HepG2 (cell line): ENCODE measurements around the gene DNAJC5. TPM values are rescaled to one million over a fixed set of nuclear protein-coding genes. Genes with fewer than 3 reads are reported as not detected.

Experiments
- ATF5 ChIP-seq: sonication (generic); formaldehyde crosslinking; IDR thresholded peaks from 2 replicates; pipeline ENCODE4 v1.4.0; 2020; ENCODE audit warnings: mild to moderate bottlenecking, low read depth, missing genetic modification reagents
- BRCA1 ChIP-seq: sonication (generic); formaldehyde crosslinking; IDR thresholded peaks from 2 replicates; pipeline ENCODE4 v1.4.0; 2020; ENCODE audit warnings: missing genetic modification reagents
- CBFB ChIP-seq: sonication (generic); formaldehyde crosslinking; IDR thresholded peaks from 2 replicates; pipeline ENCODE4 v1.4.0; 2020; ENCODE audit warnings: missing genetic modification reagents
- CBX5 ChIP-seq: sonication (generic); formaldehyde crosslinking; IDR thresholded peaks from 2 replicates; pipeline ENCODE4 v1.4.0; 2020; ENCODE audit warnings: missing genetic modification reagents, borderline replicate concordance
- CTCF ChIP-seq: sonication (generic); formaldehyde crosslinking; IDR thresholded peaks from 2 replicates; pipeline ENCODE4 v1.5.0; 2020; ENCODE audit warnings: mild to moderate bottlenecking, missing genetic modification reagents, moderate library complexity
- FOXK1 ChIP-seq: sonication (generic); formaldehyde crosslinking; IDR thresholded peaks from 2 replicates; pipeline ENCODE4 v1.4.0; 2020; ENCODE audit warnings: low read depth, missing genetic modification reagents, borderline replicate concordance
- GATA4 ChIP-seq: sonication (generic); IDR thresholded peaks from 2 replicates; pipeline ENCODE4 v1.6.1; 2016; ENCODE audit warnings: antibody characterized with exemption, low read depth, borderline replicate concordance
- GFI1 ChIP-seq: sonication (generic); formaldehyde crosslinking; IDR thresholded peaks from 2 replicates; pipeline ENCODE4 v1.5.0; 2020; ENCODE audit warnings: missing genetic modification reagents, mild to moderate bottlenecking, borderline replicate concordance
- HNF1B ChIP-seq: sonication (generic); formaldehyde crosslinking; IDR thresholded peaks from 2 replicates; pipeline ENCODE4 v1.5.1; 2020; ENCODE audit warnings: mild to moderate bottlenecking, moderate library complexity, missing genetic modification reagents
- ISX ChIP-seq: sonication (generic); formaldehyde crosslinking; conservative IDR thresholded peaks from 2 replicates; pipeline ENCODE4 v1.5.0; 2020; ENCODE audit warnings: missing genetic modification reagents
- JDP2 ChIP-seq: sonication (generic); formaldehyde crosslinking; IDR thresholded peaks from 2 replicates; pipeline ENCODE4 v1.8.1; 2022; ENCODE audit warnings: missing genetic modification reagents, borderline replicate concordance
- MLLT10 ChIP-seq: sonication (generic); formaldehyde crosslinking; IDR thresholded peaks from 2 replicates; pipeline ENCODE4 v1.4.0; 2020; ENCODE audit warnings: missing genetic modification reagents
- MYC ChIP-seq: sonication (generic); formaldehyde crosslinking; IDR thresholded peaks from 2 replicates; pipeline ENCODE4 v1.9.0; 2021; ENCODE audit warnings: missing genetic modification reagents, borderline replicate concordance
- PAXIP1 ChIP-seq: sonication (generic); formaldehyde crosslinking; conservative IDR thresholded peaks from 2 replicates; pipeline ENCODE4 v1.4.0; 2020; ENCODE audit warnings: mild to moderate bottlenecking, missing genetic modification reagents, moderate library complexity
- XRCC5 ChIP-seq: fragments of 200-400 bp; formaldehyde crosslinking; optimal IDR thresholded peaks from 2 replicates; pipeline ENCODE3; 2017; ENCODE audit warnings: mild to moderate bottlenecking, low read length
- ZNF230 ChIP-seq: sonication (generic); formaldehyde crosslinking; IDR thresholded peaks from 2 replicates; pipeline ENCODE4 v1.4.0; 2020; ENCODE audit warnings: mild to moderate bottlenecking, missing genetic modification reagents
- ZNF740 ChIP-seq: sonication (generic); formaldehyde crosslinking; IDR thresholded peaks from 2 replicates; pipeline ENCODE4 v1.4.0; 2020; ENCODE audit warnings: missing genetic modification reagents
- ZSCAN20 ChIP-seq: sonication (generic); formaldehyde crosslinking; IDR thresholded peaks from 2 replicates; pipeline ENCODE4 v1.4.0; 2020; ENCODE audit warnings: missing genetic modification reagents, mild to moderate bottlenecking, borderline replicate concordance
- polyA plus RNA-seq, 8 experiments: library from polyadenylated mRNA; depleted of rRNA in 3 of 8; stranded (reverse) in 7 of 8; unstranded in 1 of 8; fragments of >200 nt; fragmentation: Illumina TruSeq in 4 of 8; extraction: Trizol in 4 of 8; gene quantifications; 2 replicates each; pipeline versions ENCODE4 v1.2.1 to v1.2.3, GENCODE V29; 2011 to 2016; ENCODE audit warnings: low read depth in 4 of 8, missing spikeins in 1 of 8, mixed read lengths in 1 of 8; ENCODE audit not compliant: insufficient read depth in 1 of 8
- total RNA-seq, 5 experiments: library from RNA; depleted of rRNA; stranded (reverse); fragments of >200 nt; fragmentation: Illumina TruSeq; extraction: Trizol; gene quantifications; 2 replicates each; pipeline ENCODE4 v1.2.3, GENCODE V29; 2016; ENCODE audit warnings: low read depth in 1 of 5
- TF ChIP-seq, protein P1 (sequence below): sonication (generic); formaldehyde crosslinking; IDR thresholded peaks from 2 replicates; pipeline ENCODE4 v1.8.0; 2022; ENCODE audit warnings: mild to moderate bottlenecking, missing genetic modification reagents, moderate library complexity

Gene DNAJC5
- total and polyA plus RNA-seq, 2 of the 13 experiments (the other 11 are each of a cell fraction or from before 2014, with no cell fraction given) = 42.8 to 64.5 TPM

GRCh38 chr20:63854069-63854765 is 40.7 kb upstream of the DNAJC5 start (continued):
- peak; percentile 89; the same call in 1 of the 2 replicates for TF ChIP-seq CBFB
- peak; percentile 44; the same call in 1 of the 2 replicates for TF ChIP-seq PAXIP1
- TF ChIP-seq CTCF = 0 out of 2 replicates have a peak, but pooled peaks have one; percentile 30
- no peak for TF ChIP-seq GFI1 (CRISPR knock-in tag)
- peak; percentile 13 for TF ChIP-seq XRCC5
- TF ChIP-seq, protein P1, sequence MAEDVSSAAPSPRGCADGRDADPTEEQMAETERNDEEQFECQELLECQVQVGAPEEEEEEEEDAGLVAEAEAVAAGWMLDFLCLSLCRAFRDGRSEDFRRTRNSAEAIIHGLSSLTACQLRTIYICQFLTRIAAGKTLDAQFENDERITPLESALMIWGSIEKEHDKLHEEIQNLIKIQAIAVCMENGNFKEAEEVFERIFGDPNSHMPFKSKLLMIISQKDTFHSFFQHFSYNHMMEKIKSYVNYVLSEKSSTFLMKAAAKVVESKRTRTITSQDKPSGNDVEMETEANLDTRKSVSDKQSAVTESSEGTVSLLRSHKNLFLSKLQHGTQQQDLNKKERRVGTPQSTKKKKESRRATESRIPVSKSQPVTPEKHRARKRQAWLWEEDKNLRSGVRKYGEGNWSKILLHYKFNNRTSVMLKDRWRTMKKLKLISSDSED = peak; percentile 70; the same call in 1 of the 2 replicates
- no peak for TF ChIP-seq JDP2 (CRISPR knock-in tag)
- TF ChIP-seq MYC (CRISPR knock-in tag) = peak; percentile 59
- peak; percentile 21; the same call in 1 of the 2 replicates for TF ChIP-seq GATA4
- TF ChIP-seq ATF5 (CRISPR knock-in tag) = 0 out of 2 replicates have a peak, but pooled peaks have one; percentile 73
- TF ChIP-seq ZSCAN20 (CRISPR knock-in tag) = peak; percentile 93; the same call in 1 of the 2 replicates
- 0 out of 2 replicates have a peak, but pooled peaks have one; percentile 44 for TF ChIP-seq HNF1B (CRISPR knock-in tag)
- TF ChIP-seq CBX5 (CRISPR knock-in tag) = 0 out of 2 replicates have a peak, but pooled peaks have one; percentile 14
- TF ChIP-seq BRCA1 (CRISPR knock-in tag) = 0 out of 2 replicates have a peak, but pooled peaks have one; percentile 69
- peak; percentile 82; the same call in 1 of the 2 replicates for TF ChIP-seq ZNF740
- no peak for TF ChIP-seq FOXK1
- TF ChIP-seq ZNF230 (CRISPR knock-in tag) = peak; percentile 65; the same call in 1 of the 2 replicates
- TF ChIP-seq MLLT10 = no peak
- 0 out of 2 replicates have a peak, but pooled peaks have one; percentile 54 for TF ChIP-seq ISX (CRISPR knock-in tag)
